ENCODE data around the gene PYGL.
"Not testable (repeated sequence)": the region's sequence is repeated elsewhere in the genome, so short reads cannot be mapped to it uniquely, and the experiment has no call there.

Gene PYGL

GRCh38 chr14:50944647-50945413 lies 547 bp upstream of the PYGL start:
- TF ChIP-seq CTCF (IDR thresholded peaks at IDR 0.05): no peak
- peak; percentile 78 for DNase-seq (ENCODE audit: low spot score)
- Histone ChIP-seq H3K27ac (peak overlapping the region; percentile 33 to 81), H3K4me3 (peak overlapping the region; percentile 82)

GRCh38 chr14:50943261-50943942 lies 881 bp downstream of the PYGL start:
- Histone ChIP-seq H3K4me3 (peak overlapping the region; percentile 82), H3K27ac (peak overlapping the region; percentile 33 to 81)
- DNase-seq (ENCODE audit: low spot score): peak; percentile 76
- TF ChIP-seq CTCF (IDR thresholded peaks at IDR 0.05): no peak

- not testable (repeated sequence) for H3K4me3 ChIP-seq; H3K27ac ChIP-seq; DNase-seq (ENCODE audit: low spot score)
Measured at GRCh38 chr14:50941638-50942037, 2.6 kb downstream of the PYGL start.

- H3K4me3 ChIP-seq: no peak overlapping the region
- DNase-seq (ENCODE audit: low spot score): no peak
- no peak overlapping the region for H3K27ac ChIP-seq
- no peak for TF ChIP-seq CTCF (IDR thresholded peaks at IDR 0.05)
Measured at GRCh38 chr14:50941151-50941550, 3.1 kb downstream of the PYGL start.

- no peak overlapping the region for H3K27ac ChIP-seq
- DNase-seq (ENCODE audit: low spot score): no peak
- TF ChIP-seq CTCF (IDR thresholded peaks at IDR 0.05): no peak
- H3K4me3 ChIP-seq: no peak overlapping the region
Measured at GRCh38 chr14:50937800-50938199, 6.5 kb downstream of the PYGL start.

- H3K27ac ChIP-seq: no peak overlapping the region
- DNase-seq (ENCODE audit: low spot score): no peak
- no peak for TF ChIP-seq CTCF (IDR thresholded peaks at IDR 0.05)
- H3K4me3 ChIP-seq: no peak overlapping the region
Measured at GRCh38 chr14:50937325-50937724, 7.0 kb downstream of the PYGL start.

GRCh38 chr14:50936882-50937281 lies 7.4 kb downstream of the PYGL start:
- DNase-seq (ENCODE audit: low spot score): no peak
- Histone ChIP-seq H3K4me3 (no peak overlapping the region), H3K27ac (no peak overlapping the region)
- no peak for TF ChIP-seq CTCF (IDR thresholded peaks at IDR 0.05)
